RWPE2 (cell line): Measurements from ENCODE around the gene EVC.

Source experiments
- ATAC-seq: fragments of 200-7000 bp; cut with Tn5 transposase; 3 replicates; pipeline ENCODE4 v1.9.1; 2021; ENCODE audit warnings: low read depth
- DNase-seq: peaks from one replicate; pipeline ENCODE4 v3.0.0-alpha.2; 2020; ENCODE audit warnings: low spot score
- H3K27ac ChIP-seq: fragments of 450-650 bp; 2 replicates; pipeline ENCODE4 v1.5.1; 2017; ENCODE audit warnings: mild to moderate bottlenecking; ENCODE audit not compliant: poor library complexity, severe bottlenecking
- H3K27me3 ChIP-seq: fragments of 250-450 bp; sonication (Bioruptor Pico); 2 replicates; pipeline ENCODE4 v1.5.1; 2021; ENCODE audit warnings: mild to moderate bottlenecking, moderate library complexity; ENCODE audit not compliant: insufficient read depth, poor library complexity, severe bottlenecking
- H3K36me3 ChIP-seq: fragments of 250-450 bp; sonication (Bioruptor Pico); 2 replicates; pipeline ENCODE4 v1.5.1; 2020; ENCODE audit warnings: low read depth, mild to moderate bottlenecking, moderate library complexity
- H3K4me1 ChIP-seq: fragments of 250-450 bp; sonication (Bioruptor Pico); 2 replicates; pipeline ENCODE4 v1.5.1; 2021; ENCODE audit warnings: mild to moderate bottlenecking, moderate library complexity; ENCODE audit not compliant: insufficient read depth, poor library complexity, severe bottlenecking
- H3K4me3 ChIP-seq: fragments of 250-450 bp; sonication (Bioruptor Pico); 2 replicates; pipeline ENCODE4 v1.5.1; 2021; ENCODE audit warnings: mild to moderate bottlenecking, moderate library complexity; ENCODE audit not compliant: severe bottlenecking
- H3K9me3 ChIP-seq: fragments of 250-450 bp; sonication (Bioruptor Pico); 2 replicates; pipeline ENCODE4 v1.5.1; 2021; ENCODE audit warnings: mild to moderate bottlenecking, moderate library complexity; ENCODE audit not compliant: severe bottlenecking
- CTCF ChIP-seq: fragments of 450-650 bp; IDR thresholded peaks from one replicate; pipeline ENCODE4 v1.5.1; 2017; ENCODE audit warnings: mild to moderate bottlenecking, moderate library complexity; ENCODE audit not compliant: poor library complexity, severe bottlenecking

The EVC gene

GRCh38 chr4:5749568-5749967 lies 38.6 kb downstream of the EVC start:
- no peak for TF ChIP-seq CTCF
- H3K4me1 ChIP-seq: peaks cover 57% of the 10 kb centered on the region
- DNase-seq: peak; percentile 23
- H3K9me3 ChIP-seq: no peaks in the 10 kb centered on the region
- H3K27ac ChIP-seq: peak overlapping the region; percentile 84
- H3K27me3 ChIP-seq: no peaks in the 10 kb centered on the region
- H3K4me3 ChIP-seq: no peak overlapping the region
- H3K36me3 ChIP-seq: peaks cover 63% of the 10 kb centered on the region
- ATAC-seq: no peak

GRCh38 chr4:5750052-5750945 lies 39.3 kb downstream of the EVC start:
- Histone ChIP-seq H3K36me3 (peaks cover 63% of the 10 kb centered on the region), H3K4me1 (peaks cover 57% of the 10 kb centered on the region), H3K27me3 (no peaks in the 10 kb centered on the region), H3K4me3 (no peak overlapping the region), H3K9me3 (no peaks in the 10 kb centered on the region), H3K27ac (peak overlapping the region; percentile 84)
- TF ChIP-seq CTCF: no peak
- ATAC-seq: peak; percentile 22; the same call in 1 of the 3 replicates
- no peak for DNase-seq

GRCh38 chr4:5750946-5751665 lies 40.1 kb downstream of the EVC start:
- no peak for DNase-seq
- Histone ChIP-seq H3K9me3 (no peaks in the 10 kb centered on the region), H3K27ac (peak overlapping the region; percentile 84), H3K27me3 (no peaks in the 10 kb centered on the region), H3K4me3 (no peak overlapping the region), H3K36me3 (peaks cover 55% of the 10 kb centered on the region), H3K4me1 (peaks cover 57% of the 10 kb centered on the region)
- ATAC-seq: peak; percentile 30
- no peak for TF ChIP-seq CTCF

GRCh38 chr4:5751666-5752375 lies 40.8 kb downstream of the EVC start:
- Histone ChIP-seq H3K36me3 (peaks cover 59% of the 10 kb centered on the region), H3K4me1 (peaks cover 54% of the 10 kb centered on the region), H3K9me3 (no peaks in the 10 kb centered on the region), H3K4me3 (no peak overlapping the region), H3K27ac (peak overlapping the region; percentile 84), H3K27me3 (no peaks in the 10 kb centered on the region)
- ATAC-seq (no peak), DNase-seq (no peak)
- no peak for TF ChIP-seq CTCF
